GM10266 (cell line): Measurements from ENCODE around the gene CMTM3.

ENCODE experiments used
- DNase-seq: peaks from one replicate; pipeline ENCODE4 v3.0.0; 2012; ENCODE audit errors: extremely low spot score
- CTCF ChIP-seq: IDR thresholded peaks from 2 replicates; pipeline ENCODE4 v1.5.1; 2012; ENCODE audit warnings: mild to moderate bottlenecking, low read depth; ENCODE audit not compliant: control insufficient read depth, insufficient read depth; ENCODE audit errors: missing control alignments

CMTM3 gene

GRCh38 chr16:66601471-66601870 is 3.0 kb upstream of the CMTM3 start:
- no peak for DNase-seq
- TF ChIP-seq CTCF, result no peak

GRCh38 chr16:66603537-66604375 is 748 bp upstream of the CMTM3 start:
- no peak for TF ChIP-seq CTCF
- peak; percentile 50 for DNase-seq

GRCh38 chr16:66605177-66605978 is 874 bp downstream of the CMTM3 start:
- DNase-seq, result peak; percentile 75
- no peak for TF ChIP-seq CTCF

- peak; percentile 71 for DNase-seq
- no peak for TF ChIP-seq CTCF
Observed at GRCh38 chr16:66605979-66606751, 1.7 kb downstream of the CMTM3 start.

GRCh38 chr16:66608241-66609138 is 4.0 kb downstream of the CMTM3 start:
- DNase-seq, result peak; percentile 86
- peak; percentile 88 for TF ChIP-seq CTCF

- no peak for TF ChIP-seq CTCF
- no peak for DNase-seq
Observed at GRCh38 chr16:66609139-66609510, 4.6 kb downstream of the CMTM3 start.
